PC-9 (cell line): Measurements from ENCODE around the gene C1QL3.

ENCODE experiments used
- EZH2 ChIP-seq: fragments of 200-600 bp; sonication (generic); IDR thresholded peaks from 2 replicates; pipeline ENCODE4 v1.8.0; 2017; ENCODE audit warnings: antibody characterized with exemption, low read depth
- TF ChIP-seq, protein P1 (sequence below): fragments of 200-600 bp; sonication (generic); conservative IDR thresholded peaks from 2 replicates; pipeline ENCODE4 v1.6.1; 2017; ENCODE audit warnings: mixed run types, antibody characterized with exemption, mild to moderate bottlenecking, moderate library complexity

DNA sequence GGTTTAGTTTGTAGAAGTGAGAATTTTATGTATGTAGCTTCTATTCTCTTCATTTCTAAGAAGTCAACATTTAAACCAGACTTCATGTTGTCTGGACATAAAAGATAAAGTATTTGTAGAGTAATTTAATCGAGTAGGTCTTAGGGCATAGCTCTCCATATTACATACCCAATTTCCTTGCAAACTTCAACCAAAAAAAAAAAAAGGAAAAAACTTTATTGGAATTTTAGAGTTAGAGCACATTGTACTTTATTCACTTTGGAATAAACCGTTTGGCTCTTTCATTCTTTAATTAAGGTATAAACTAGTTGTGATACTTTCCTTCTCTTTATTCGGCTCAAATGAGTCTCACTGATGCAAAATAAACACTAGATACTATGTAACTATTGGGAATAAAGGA lies 48.9 kb downstream of the C1QL3 start:
- TF ChIP-seq, protein P1, sequence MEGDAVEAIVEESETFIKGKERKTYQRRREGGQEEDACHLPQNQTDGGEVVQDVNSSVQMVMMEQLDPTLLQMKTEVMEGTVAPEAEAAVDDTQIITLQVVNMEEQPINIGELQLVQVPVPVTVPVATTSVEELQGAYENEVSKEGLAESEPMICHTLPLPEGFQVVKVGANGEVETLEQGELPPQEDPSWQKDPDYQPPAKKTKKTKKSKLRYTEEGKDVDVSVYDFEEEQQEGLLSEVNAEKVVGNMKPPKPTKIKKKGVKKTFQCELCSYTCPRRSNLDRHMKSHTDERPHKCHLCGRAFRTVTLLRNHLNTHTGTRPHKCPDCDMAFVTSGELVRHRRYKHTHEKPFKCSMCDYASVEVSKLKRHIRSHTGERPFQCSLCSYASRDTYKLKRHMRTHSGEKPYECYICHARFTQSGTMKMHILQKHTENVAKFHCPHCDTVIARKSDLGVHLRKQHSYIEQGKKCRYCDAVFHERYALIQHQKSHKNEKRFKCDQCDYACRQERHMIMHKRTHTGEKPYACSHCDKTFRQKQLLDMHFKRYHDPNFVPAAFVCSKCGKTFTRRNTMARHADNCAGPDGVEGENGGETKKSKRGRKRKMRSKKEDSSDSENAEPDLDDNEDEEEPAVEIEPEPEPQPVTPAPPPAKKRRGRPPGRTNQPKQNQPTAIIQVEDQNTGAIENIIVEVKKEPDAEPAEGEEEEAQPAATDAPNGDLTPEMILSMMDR: no peak
- no peak for TF ChIP-seq EZH2
